Aorta (tissue), 5 donors: ENCODE results near the gene GDNF. TPM values are rescaled to one million over a fixed set of nuclear protein-coding genes. Genes with fewer than 3 reads are reported as not detected.

ENCODE experiments used
- ATAC-seq: fragments of 200-7000 bp; cut with Tn5 transposase; one replicate; pipeline ENCODE4 v1.9.1; 2022; ENCODE audit warnings: moderate library complexity; ENCODE audit not compliant: low FRiP score
- DNase-seq, 2 donors: peaks; one replicate each; pipeline ENCODE4 v3.0.0-alpha.2; 2020
- H3K27ac ChIP-seq, 2 donors: one replicate each; pipeline ENCODE4 v1.5.1; 2013; ENCODE audit warnings: low read length in 2 of 2, mild to moderate bottlenecking in 2 of 2, moderate library complexity in 2 of 2, control low read depth in 1 of 2, inconsistent platforms in 1 of 2, low read depth in 1 of 2
- H3K27me3 ChIP-seq, 2 donors: one replicate each; pipeline ENCODE4 v1.6.1; 2013; ENCODE audit warnings: control low read depth in 1 of 2, low read length in 1 of 2, mild to moderate bottlenecking in 1 of 2, moderate library complexity in 1 of 2; ENCODE audit not compliant: insufficient read depth in 2 of 2, control insufficient read depth in 1 of 2
- H3K36me3 ChIP-seq, 2 donors: one replicate each; pipeline ENCODE4 v1.6.1; 2013; ENCODE audit warnings: control low read depth in 1 of 2, low read length in 1 of 2, mild to moderate bottlenecking in 1 of 2; ENCODE audit not compliant: insufficient read depth in 2 of 2, control insufficient read depth in 1 of 2
- H3K4me1 ChIP-seq, 2 donors: one replicate each; pipeline ENCODE4 v1.6.1; 2013; ENCODE audit warnings: low read length in 2 of 2, control low read depth in 1 of 2, mild to moderate bottlenecking in 1 of 2, moderate library complexity in 1 of 2; ENCODE audit not compliant: insufficient read depth in 2 of 2, control insufficient read depth in 1 of 2
- H3K4me3 ChIP-seq, 2 donors: one replicate each; pipeline ENCODE4 v1.5.1; 2013; ENCODE audit warnings: low read length in 2 of 2, control low read depth in 1 of 2, mild to moderate bottlenecking in 1 of 2
- H3K9me3 ChIP-seq: one replicate; pipeline ENCODE4 v1.6.1; 2013; ENCODE audit warnings: mild to moderate bottlenecking, low read length; ENCODE audit not compliant: control insufficient read depth
- WGBS, 2 donors: extraction: QIAGEN DNeasy Blood & Tissue Kit; methylation state at CpG; one replicate each; pipeline ENCODE4 v1.1.7; 2013; 5-methylcytosine and 5-hydroxymethylcytosine counted together
- intact Hi-C, 2 donors: fragments of 100-400 bp; cut with DNase I; formaldehyde crosslinking; loops; one replicate each; pipeline versions ENCODE4 v1.14.2 to v1.15.0; 2022
- polyA plus RNA-seq, 2 donors: library from polyadenylated mRNA; stranded (reverse); fragments of 200-250 nt; gene quantifications; one replicate each; pipeline ENCODE4 v1.2.3, GENCODE V29; 2013
- total RNA-seq, 2 donors: library from RNA; stranded (reverse); fragmentation: NEBNext Ultra II Directional; extraction: Animal tissue kit (Norgen Biotek cat#: 25700); gene quantifications; one replicate each; pipeline ENCODE4 v1.2.1, GENCODE V29; 2021
- donor health status: healthy with polysubstance abuse.
- donor health status: Bipolar disorder and iron deficiency.
- donor health status: DM: no; HTN: no; CAD: no.
- donor health status: DM: no; HTN: no; CAD: no.
- donor health status: DM: yes; HTN: yes; CAD: no.

The GDNF gene
- total and polyA plus RNA-seq, 4 donors: 0.24 TPM; not detected in 3

DNA sequence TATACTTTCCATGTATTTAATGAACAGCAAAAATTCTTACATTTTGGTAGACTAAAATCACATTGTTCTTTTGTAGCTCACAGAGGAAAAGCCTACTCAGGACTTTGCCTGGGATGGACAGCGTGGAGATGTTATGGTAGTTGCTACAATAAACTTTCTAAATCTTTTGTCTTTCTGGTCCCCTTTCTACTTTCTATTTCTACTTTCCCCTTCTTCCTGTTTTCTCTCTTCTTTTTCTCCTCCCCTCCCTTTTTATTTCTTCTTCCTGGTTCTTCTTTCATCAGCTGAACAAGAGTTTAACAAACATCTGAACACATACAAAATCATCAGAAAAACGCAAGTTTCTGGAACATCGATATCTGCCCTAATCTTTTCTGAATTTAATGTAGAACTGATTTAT is 15.6 kb upstream of the GDNF start:
- Histone ChIP-seq H3K4me3 (no peak overlapping the region), H3K4me1 (no peaks in the 10 kb centered on the region), H3K9me3 (peaks cover 4% of the 10 kb centered on the region), H3K36me3 (no peaks in the 10 kb centered on the region), H3K27me3 (no peaks in the 10 kb centered on the region), H3K27ac (no peak overlapping the region)
- intact Hi-C loops: no loop called here
- DNase-seq (no peak), ATAC-seq (no peak)
- 95 to 99% methylated on average over 3 of the region's 3 CpGs for WGBS, 2 donors

DNA sequence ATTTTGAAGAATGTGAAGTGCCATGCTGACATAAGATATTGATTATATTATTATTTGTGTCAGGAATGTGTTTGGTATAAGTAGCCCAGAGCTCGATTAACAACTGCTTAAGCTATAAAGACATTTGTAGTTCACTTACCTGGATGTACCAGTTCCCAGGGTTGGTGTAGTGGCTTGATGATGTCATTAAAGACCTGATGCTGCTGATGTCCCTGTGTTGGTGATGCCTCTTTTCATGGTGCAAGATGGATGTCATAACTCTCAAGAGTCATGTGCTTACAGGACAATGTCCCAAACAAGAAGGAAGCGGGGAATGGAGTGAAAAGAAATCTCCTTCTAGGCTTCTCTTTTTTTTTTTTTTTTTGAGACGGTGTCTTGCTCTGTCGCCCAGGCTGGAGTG is 11.5 kb upstream of the GDNF start:
- ATAC-seq: no peak
- intact Hi-C loops: no loop called here
- WGBS, 2 donors: 56 to 76% methylated on average over 3 to 4 of the region's 4 CpGs

DNA sequence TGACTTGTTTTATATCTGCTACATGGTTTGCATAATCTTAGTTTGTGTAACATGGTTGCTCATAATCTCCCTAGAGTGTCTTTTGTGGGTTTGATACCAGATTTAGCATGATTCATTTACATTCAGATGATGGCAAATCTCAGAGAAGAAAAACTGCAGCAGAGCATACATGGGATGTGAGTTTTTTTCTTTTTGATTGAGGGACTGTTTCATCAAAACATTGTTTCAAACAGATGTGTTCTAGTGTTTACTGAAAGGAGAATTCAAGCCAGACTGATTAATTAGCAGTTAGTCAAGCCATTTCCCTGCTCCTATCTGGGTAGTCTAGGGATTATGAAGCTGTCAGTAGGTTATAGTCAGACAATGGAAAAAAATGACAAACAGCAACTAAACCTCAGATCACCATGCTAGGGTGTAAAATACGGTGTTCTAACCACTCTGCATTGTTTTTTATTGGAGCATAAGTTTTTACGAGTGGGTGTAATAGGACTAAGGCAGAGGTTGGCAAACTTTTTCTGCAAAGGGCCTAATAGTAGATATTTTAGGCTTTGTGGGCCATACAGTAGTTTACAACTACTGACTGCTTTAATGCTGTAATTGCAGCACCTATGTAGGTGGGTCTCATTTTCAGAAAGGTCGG is 10.5 kb upstream of the GDNF start:
- 75 to 82% methylated on average over 3 of the region's 3 CpGs for WGBS, 2 donors
- Histone ChIP-seq H3K27ac (no peak overlapping the region), H3K9me3 (peaks cover 6% of the 10 kb centered on the region), H3K4me1 (no peaks in the 10 kb centered on the region), H3K27me3 (peaks cover 0 to 1% of the 10 kb centered on the region in 2 donors), H3K36me3 (no peaks in the 10 kb centered on the region), H3K4me3 (no peak overlapping the region)
- intact Hi-C loops: no loop called here
- DNase-seq (no peak), ATAC-seq (no peak)

More for the DNA sequence above, 11.5 kb upstream of the GDNF start:
- H3K4me1 ChIP-seq: no peaks in the 10 kb centered on the region
- H3K27me3 ChIP-seq: peaks cover 0 to 1% of the 10 kb centered on the region in 2 donors
- H3K4me3 ChIP-seq: no peak overlapping the region
- H3K9me3 ChIP-seq: peaks cover 6% of the 10 kb centered on the region
- no peaks in the 10 kb centered on the region for H3K36me3 ChIP-seq
- no peak overlapping the region for H3K27ac ChIP-seq
- DNase-seq: no peak

DNA sequence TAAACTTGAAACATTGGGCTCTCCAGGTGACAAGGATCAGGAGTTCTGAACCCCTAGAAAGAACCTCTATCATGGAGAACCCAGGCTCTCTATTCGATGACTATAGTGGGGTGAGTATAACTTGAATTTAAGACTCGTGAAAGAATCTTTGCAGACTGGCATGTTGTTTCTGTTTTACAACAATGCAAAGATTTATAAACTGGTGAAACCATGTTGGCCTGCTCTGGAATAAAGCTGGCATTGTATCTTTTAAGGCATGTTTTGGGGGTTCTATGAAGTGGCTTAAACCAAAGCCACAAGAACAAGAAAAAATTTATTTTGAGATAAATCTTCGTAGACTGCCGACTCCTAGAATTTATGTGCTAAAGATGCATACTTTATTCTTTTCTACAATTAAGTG is 9.8 kb upstream of the GDNF start:
- Histone ChIP-seq H3K4me1 (no peaks in the 10 kb centered on the region), H3K27ac (no peak overlapping the region), H3K27me3 (peaks cover 0 to 1% of the 10 kb centered on the region in 2 donors), H3K9me3 (peaks cover 6% of the 10 kb centered on the region), H3K4me3 (no peak overlapping the region), H3K36me3 (no peaks in the 10 kb centered on the region)
- ATAC-seq (no peak), DNase-seq (no peak)
- intact Hi-C loops: no loop called here
- 77 to 87% methylated on average over 4 of the region's 4 CpGs for WGBS, 2 donors

DNA sequence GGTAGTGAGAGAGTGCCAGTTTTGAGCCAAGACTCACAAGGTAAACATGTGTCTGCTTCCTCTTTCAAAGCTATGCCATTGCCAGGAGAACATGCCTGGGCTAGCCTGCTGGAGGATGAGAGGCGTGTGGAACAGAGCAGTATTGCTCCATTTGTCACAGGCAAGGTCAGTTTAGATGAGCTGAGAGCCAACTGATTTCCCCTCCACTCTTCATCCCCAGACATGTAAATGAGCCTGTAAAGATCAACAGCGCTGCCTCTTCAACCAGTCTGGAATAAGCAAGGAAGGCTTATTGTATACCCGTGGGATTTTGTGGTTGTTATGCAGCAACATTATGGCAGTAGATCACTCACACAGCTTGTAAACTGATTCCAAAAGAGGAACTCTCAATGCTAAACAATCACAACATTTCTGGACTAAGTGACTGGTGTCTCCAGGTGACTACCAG is 8.2 kb upstream of the GDNF start:
- intact Hi-C loops: no loop called here
- DNase-seq (no peak), ATAC-seq (no peak)
- peaks cover 0 to 1% of the 10 kb centered on the region in 2 donors for H3K27me3 ChIP-seq
- H3K36me3 ChIP-seq: no peaks in the 10 kb centered on the region
- H3K4me3 ChIP-seq: no peak overlapping the region
- H3K4me1 ChIP-seq: no peaks in the 10 kb centered on the region
- H3K9me3 ChIP-seq: peaks cover 5% of the 10 kb centered on the region
- H3K27ac ChIP-seq: no peak overlapping the region
- 65 to 68% methylated on average over 3 of the region's 3 CpGs for WGBS, 2 donors

DNA sequence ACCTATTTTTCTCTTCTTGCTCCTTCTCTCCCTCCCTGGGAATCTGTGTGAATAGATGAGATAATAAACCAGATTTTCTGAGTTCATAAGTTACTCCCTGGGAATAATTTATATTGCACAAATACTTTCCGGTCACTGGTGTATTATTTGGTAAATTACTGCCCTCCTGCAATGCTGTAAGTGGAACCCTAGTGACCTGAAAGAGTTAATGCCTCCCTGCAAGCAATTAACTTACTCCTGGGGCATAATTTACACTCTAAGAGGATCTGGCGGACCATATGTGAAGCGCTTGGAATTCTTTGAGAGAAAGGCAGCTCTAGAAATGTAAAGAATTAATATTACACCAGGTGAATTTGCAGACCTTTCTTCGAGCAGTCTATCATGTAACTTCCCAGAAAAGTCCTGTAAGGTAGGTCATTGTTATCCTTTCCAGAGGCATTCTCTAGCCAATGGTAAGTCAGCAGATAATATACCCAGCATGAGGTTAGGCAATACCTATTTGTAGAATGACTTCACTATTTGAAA is 7.0 kb upstream of the GDNF start:
- WGBS, 2 donors: 85 to 93% methylated on average over 4 of the region's 4 CpGs
- H3K4me1 ChIP-seq: no peaks in the 10 kb centered on the region
- DNase-seq (no peak), ATAC-seq (no peak)
- H3K27ac ChIP-seq: no peak overlapping the region
- H3K9me3 ChIP-seq: peaks cover 2% of the 10 kb centered on the region
- no peak overlapping the region for H3K4me3 ChIP-seq
- intact Hi-C loops: no loop called here
- no peaks in the 10 kb centered on the region for H3K36me3 ChIP-seq
- H3K27me3 ChIP-seq: peaks cover 0 to 1% of the 10 kb centered on the region in 2 donors

DNA sequence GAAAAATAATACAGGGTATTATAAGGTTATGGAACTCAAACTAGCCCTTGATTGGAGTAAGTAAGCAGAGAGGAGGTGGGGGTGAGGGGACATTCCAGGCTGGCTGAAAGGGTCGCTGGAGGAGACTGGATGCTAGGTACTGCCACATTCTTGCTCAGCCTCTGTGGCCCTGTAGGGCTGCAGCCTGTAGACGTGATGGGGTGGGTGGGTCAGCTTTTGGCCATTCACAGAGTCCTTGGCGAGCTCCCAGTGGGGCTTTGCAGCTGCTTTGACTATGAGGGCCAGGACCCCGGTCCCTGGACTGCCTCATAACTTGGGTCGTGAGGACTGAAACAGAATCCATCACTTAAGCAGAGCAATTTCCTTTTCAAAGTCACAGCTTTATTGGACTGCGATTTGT is 4.2 kb upstream of the GDNF start:
- WGBS, 2 donors: 38 to 49% methylated on average over 6 of the region's 6 CpGs
- H3K4me1 ChIP-seq: peaks cover 0 to 2% of the 10 kb centered on the region in 2 donors
- H3K9me3 ChIP-seq: peaks cover 2% of the 10 kb centered on the region
- intact Hi-C loops: no loop called here
- DNase-seq: no peak
- H3K36me3 ChIP-seq: no peaks in the 10 kb centered on the region
- H3K4me3 ChIP-seq: no peak overlapping the region
- no peak for ATAC-seq
- peaks cover 0 to 1% of the 10 kb centered on the region in 2 donors for H3K27me3 ChIP-seq
- H3K27ac ChIP-seq: no peak overlapping the region

DNA sequence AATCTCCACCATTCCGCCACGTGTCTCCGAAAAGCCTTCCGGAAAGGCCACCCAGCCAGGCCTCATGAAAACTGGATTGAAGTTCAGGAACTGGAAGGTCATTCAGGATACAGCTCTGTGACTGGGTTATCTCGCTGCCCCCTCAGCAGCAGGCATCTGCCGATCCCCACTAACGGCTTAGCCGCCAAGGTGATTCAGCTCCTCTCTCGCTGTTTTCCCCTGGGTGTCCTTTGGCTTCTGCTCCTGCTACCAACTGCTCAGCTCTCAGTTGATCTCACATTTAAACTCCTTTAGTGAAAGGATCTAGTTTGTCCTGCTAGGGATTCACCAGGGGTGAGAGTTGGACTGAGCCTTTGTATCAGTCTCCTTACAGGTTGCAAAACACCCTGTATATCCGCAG is 2.2 kb upstream of the GDNF start:
- Histone ChIP-seq H3K4me3 (no peak overlapping the region), H3K9me3 (no peaks in the 10 kb centered on the region), H3K27me3 (no peaks in the 10 kb centered on the region), H3K36me3 (no peaks in the 10 kb centered on the region), H3K27ac (no peak overlapping the region), H3K4me1 (peaks cover 0 to 2% of the 10 kb centered on the region in 2 donors)
- ATAC-seq: no peak
- 83 to 84% methylated on average over 10 of the region's 10 CpGs for WGBS, 2 donors
- intact Hi-C loops: no loop called here
- no peak for DNase-seq

DNA sequence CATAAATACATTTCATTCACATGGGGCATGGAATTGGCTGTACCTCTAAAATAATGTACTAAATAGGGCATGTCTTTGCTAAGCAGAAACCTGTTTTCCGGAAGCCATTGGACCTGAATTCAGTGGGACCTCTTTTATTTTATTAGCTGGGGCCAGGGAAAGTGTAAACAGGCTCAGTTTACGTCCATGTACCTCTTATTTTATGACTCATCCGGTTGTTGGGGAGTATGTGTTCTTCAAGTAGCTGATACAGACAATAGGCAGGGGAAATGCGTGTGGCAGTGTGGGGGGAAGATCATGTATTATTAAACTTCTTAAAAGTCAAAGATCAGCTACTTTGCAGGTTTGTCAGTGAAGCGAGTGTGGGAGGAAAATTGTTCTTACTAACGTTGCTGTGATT is 1.4 kb upstream of the GDNF start:
- H3K4me3 ChIP-seq: no peak overlapping the region
- no peak overlapping the region for H3K27ac ChIP-seq
- ATAC-seq (no peak), DNase-seq (no peak)
- no peaks in the 10 kb centered on the region for H3K36me3 ChIP-seq
- intact Hi-C loops: no loop called here
- peaks cover 0 to 2% of the 10 kb centered on the region in 2 donors for H3K4me1 ChIP-seq
- H3K27me3 ChIP-seq: no peaks in the 10 kb centered on the region
- WGBS, 2 donors: 83 to 85% methylated on average over 6 of the region's 6 CpGs
- H3K9me3 ChIP-seq: no peaks in the 10 kb centered on the region
